HG03469 (cell line): ENCODE results near the gene ASB18.
"Not testable (repeated sequence)": the region's sequence is repeated elsewhere in the genome, so short reads cannot be mapped to it uniquely, and the experiment has no call there.

Source experiments
- ATAC-seq: cut with Tn5 transposase; IDR thresholded peaks from one replicate; pipeline ENCODE4 v1.9.1; 2021; ENCODE audit warnings: mild to moderate bottlenecking, moderate library complexity, moderate number of reproducible peaks; ENCODE audit not compliant: unreplicated experiment

ASB18 gene

GRCh38 chr2:236264256-236264655, at the start of gene ASB18:
Gene ASB18 (minus strand): TSS chr2:236264406. CDS start chr2:236264345, 61 bp downstream.
- no peak for ATAC-seq

- no peak for ATAC-seq
These were observed 47.1 kb upstream of the ASB18 start for GRCh38 chr2:236311286-236311685.

GRCh38 chr2:236309669-236310029, 45.4 kb upstream of the ASB18 start:
- ATAC-seq = no peak

- no peak for ATAC-seq
These were observed 44.9 kb upstream of the ASB18 start for GRCh38 chr2:236308855-236309668.

DNA sequence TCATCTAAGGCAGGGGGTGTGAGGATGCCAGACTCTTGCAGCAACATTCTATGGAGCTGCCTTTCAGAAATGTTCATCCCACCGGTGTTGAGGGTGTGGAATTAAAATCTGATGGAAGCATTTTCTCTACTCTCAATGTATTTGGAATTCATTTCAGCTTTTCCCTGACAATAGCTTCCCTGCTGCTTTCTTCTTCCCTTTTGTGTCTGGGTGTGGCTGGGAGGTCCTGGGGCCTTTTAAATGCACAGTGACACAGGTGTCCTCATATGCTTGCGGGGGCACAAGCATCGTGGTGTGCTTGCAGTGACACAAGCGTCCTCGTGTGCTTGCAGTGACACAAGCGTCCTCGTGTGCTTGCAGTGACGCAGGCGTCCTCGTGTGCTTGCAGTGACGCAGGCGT, 43.4 kb upstream of the ASB18 start:
- ATAC-seq = no peak

- ATAC-seq = no peak
These were observed 42.8 kb upstream of the ASB18 start for GRCh38 chr2:236306825-236307540.

GRCh38 chr2:236305964-236306605, 41.9 kb upstream of the ASB18 start:
- no peak for ATAC-seq

DNA sequence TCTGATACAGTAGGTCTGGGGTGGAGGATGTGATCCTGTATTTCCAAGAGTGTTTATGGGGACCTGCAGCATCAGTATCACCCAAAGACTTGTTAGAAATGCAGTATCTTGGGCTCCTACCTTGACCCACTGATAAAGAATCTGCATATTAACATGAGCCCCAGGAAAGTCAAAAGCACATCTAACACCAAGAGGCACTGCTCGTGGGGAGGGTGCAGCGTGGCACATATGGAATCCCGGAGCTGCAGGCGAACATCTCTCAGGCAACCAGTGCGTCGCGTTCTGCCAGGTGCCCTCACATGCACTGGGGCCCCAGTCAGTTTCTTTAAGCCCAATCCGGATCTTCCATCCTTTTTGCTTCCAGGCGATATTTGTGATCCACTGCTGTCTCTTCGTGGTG, 41.3 kb upstream of the ASB18 start:
- ATAC-seq = no peak

GRCh38 chr2:236303935-236304334, 39.7 kb upstream of the ASB18 start:
- ATAC-seq = no peak

DNA sequence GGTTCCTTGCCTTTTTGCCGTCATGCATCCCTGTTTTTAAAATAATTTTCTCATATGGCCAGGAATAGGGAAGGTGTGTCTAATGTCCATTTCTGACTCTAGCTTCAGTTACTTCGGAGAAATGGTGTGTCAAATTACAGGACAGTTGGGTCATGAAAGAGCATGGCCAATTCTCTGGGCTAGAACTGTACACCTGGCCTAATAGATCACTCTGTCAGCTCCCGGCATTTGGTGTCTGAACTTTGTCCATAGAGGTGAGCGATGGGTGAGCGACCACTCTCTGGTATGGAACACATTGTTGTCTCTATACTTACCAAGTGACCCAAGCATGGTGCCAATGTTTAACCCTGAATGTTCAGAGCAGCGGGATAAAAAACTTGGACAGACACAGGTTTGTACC, 38.3 kb upstream of the ASB18 start:
- no peak for ATAC-seq

- no peak for ATAC-seq
These were observed 34.8 kb upstream of the ASB18 start for GRCh38 chr2:236298924-236299475.

GRCh38 chr2:236295481-236295880, 31.3 kb upstream of the ASB18 start:
- ATAC-seq = no peak

GRCh38 chr2:236294647-236295046, 30.4 kb upstream of the ASB18 start:
- ATAC-seq = no peak

DNA sequence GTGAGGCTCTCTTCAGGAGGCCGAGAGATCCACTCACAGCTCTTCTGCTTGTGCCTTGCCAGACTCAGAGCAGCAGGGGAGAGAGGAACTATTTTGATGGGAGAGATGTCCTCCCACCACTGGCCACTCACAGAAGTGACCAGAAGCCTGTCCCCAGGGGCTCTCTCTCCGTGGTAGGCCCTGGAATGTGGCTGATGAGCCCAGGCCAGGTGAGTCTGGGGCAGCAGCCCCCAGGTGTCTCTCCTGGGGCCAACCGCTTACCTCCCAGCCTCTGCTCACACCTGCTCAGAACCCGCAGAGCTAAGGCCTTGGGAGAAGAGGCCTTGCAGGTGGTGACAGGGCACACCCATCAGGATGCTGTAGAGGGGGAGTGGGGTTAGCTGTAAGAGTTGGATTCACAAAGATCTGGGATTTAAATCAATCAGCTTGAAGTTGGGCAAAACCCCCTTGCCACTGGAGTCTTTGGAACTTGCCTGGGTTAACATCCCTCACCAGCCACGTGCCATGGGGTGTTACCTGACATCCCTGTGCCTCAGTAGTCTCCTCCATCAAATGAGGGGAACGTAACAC, 29.1 kb upstream of the ASB18 start:
- no peak for ATAC-seq

- ATAC-seq = no peak
These were observed 27.7 kb upstream of the ASB18 start for GRCh38 chr2:236291911-236292310.

GRCh38 chr2:236291476-236291875, 27.3 kb upstream of the ASB18 start:
- ATAC-seq = no peak

- no peak for ATAC-seq
These were observed 26.7 kb upstream of the ASB18 start for GRCh38 chr2:236290742-236291425.

- ATAC-seq = no peak
These were observed 25.7 kb upstream of the ASB18 start for GRCh38 chr2:236289766-236290462.

DNA sequence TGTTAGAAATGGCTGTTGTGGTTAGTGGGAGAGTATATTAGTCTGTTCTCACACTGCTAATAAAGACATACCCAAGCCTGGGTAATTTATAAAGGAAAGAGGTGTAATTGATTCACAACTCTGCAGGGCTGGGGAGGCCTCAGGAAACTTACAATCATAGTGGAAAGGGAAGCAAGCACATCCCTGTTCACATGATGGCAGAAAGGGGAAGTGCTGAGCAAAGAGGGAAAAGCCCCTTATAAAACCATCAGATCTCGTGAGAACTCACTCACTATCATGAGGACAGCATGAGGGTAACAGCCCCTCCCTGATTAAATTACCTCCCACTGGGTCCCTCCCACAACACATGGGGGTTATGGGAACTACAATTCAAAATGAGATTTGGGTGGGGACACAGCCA, 24.2 kb upstream of the ASB18 start:
- ATAC-seq = not testable (repeated sequence)

GRCh38 chr2:236287656-236288055, 23.4 kb upstream of the ASB18 start:
- ATAC-seq = no peak
